CD4-positive, alpha-beta memory T cell (primary cell): ENCODE measurements around the gene ZNF155. TPM values are rescaled to one million over a fixed set of nuclear protein-coding genes. Genes with fewer than 3 reads are reported as not detected.

Experiments used
- CTCF ChIA-PET: fragments of 350-600 bp; sonication (Branson Sonifier 250); formaldehyde crosslinking; loops from one replicate; lab custom pipeline; 2021; ENCODE audit warnings: inconsistent platforms; ENCODE audit not compliant: partially characterized antibody; lab: Charles Lee
- POLR2A ChIA-PET: fragments of 350-600 bp; sonication (Branson Sonifier 250); formaldehyde crosslinking; loops from one replicate; lab custom pipeline; 2021; ENCODE audit not compliant: partially characterized antibody; lab: Charles Lee
- DNase-seq, 5 donors: peaks; one replicate each; pipeline versions ENCODE4 v3.0.0 to v3.0.0-alpha.2; 2020 to 2022; ENCODE audit warnings: mixed read lengths in 1 of 5
- H3K27ac ChIP-seq: one replicate; pipeline ENCODE4 v1.7.0; 2013; ENCODE audit warnings: low read depth, low read length
- H3K27me3 ChIP-seq: 2 replicates; pipeline ENCODE4 v1.7.0; 2013; ENCODE audit warnings: mild to moderate bottlenecking, low read length, moderate library complexity; ENCODE audit not compliant: insufficient read depth
- H3K36me3 ChIP-seq: 2 replicates; pipeline ENCODE4 v1.7.0; 2013; ENCODE audit warnings: mild to moderate bottlenecking, low read length, moderate library complexity; ENCODE audit not compliant: insufficient read depth
- H3K4me1 ChIP-seq: 2 replicates; pipeline ENCODE4 v1.7.0; 2013; ENCODE audit warnings: mild to moderate bottlenecking, low read length, moderate library complexity; ENCODE audit not compliant: insufficient read depth
- H3K4me3 ChIP-seq, 2 donors: one replicate each; pipeline ENCODE4 v1.7.0; 2013; ENCODE audit warnings: low read length in 2 of 2, mild to moderate bottlenecking in 1 of 2
- H3K9me3 ChIP-seq, 2 donors: one replicate each; pipeline ENCODE4 v1.7.0; 2013; ENCODE audit warnings: low read length in 2 of 2, control low read depth in 1 of 2; ENCODE audit not compliant: control insufficient read depth in 1 of 2
- H3K27ac Mint-ChIP-seq, 7 donors: one replicate each; pipeline ENCODE4 v1.8.0; 2020 to 2021; ENCODE audit warnings: mixed read lengths in 7 of 7, mild to moderate bottlenecking in 6 of 7, inconsistent platforms in 3 of 7, moderate library complexity in 3 of 7
- H3K27me3 Mint-ChIP-seq, 2 donors: one replicate each; pipeline ENCODE4 v1.8.0; 2020 to 2021; ENCODE audit warnings: mixed read lengths in 2 of 2
- H3K36me3 Mint-ChIP-seq, 2 donors: one replicate each; pipeline ENCODE4 v1.8.0; 2020 to 2021; ENCODE audit warnings: mixed read lengths in 2 of 2, inconsistent platforms in 1 of 2, mild to moderate bottlenecking in 1 of 2
- H3K4me1 Mint-ChIP-seq, 4 donors: one replicate each; pipeline ENCODE4 v1.8.0; 2020 to 2021; ENCODE audit warnings: mixed read lengths in 4 of 4, mild to moderate bottlenecking in 1 of 4
- H3K4me3 Mint-ChIP-seq, 8 donors: one replicate each; pipeline ENCODE4 v1.8.0; 2020 to 2021; ENCODE audit warnings: mixed read lengths in 8 of 8, mild to moderate bottlenecking in 7 of 8, moderate library complexity in 6 of 8, inconsistent platforms in 3 of 8
- H3K9me3 Mint-ChIP-seq, 8 donors: one replicate each; pipeline ENCODE4 v1.8.0; 2020 to 2021; ENCODE audit warnings: mixed read lengths in 8 of 8, mild to moderate bottlenecking in 5 of 8, inconsistent platforms in 3 of 8, moderate library complexity in 1 of 8
- intact Hi-C: fragments of 100-400 bp; cut with micrococcal nuclease; formaldehyde crosslinking; loops from one replicate; pipeline ENCODE4 v1.15.1; 2023
- polyA plus RNA-seq, 2 donors: library from polyadenylated mRNA; unstranded; fragments of 300-500 nt; fragmentation: Illumina TruSeq; gene quantifications; one replicate each; pipeline ENCODE4 v1.2.3, GENCODE V29; 2021
- total RNA-seq, 2 experiments: library from RNA; stranded (reverse); gene quantifications; one replicate each; pipeline ENCODE4 v1.2.3, GENCODE V29; 2021

Gene ZNF155
- total and polyA plus RNA-seq, 4 experiments from 2014 or later: 2.4 to 14.1 (median 8.6) TPM

DNA sequence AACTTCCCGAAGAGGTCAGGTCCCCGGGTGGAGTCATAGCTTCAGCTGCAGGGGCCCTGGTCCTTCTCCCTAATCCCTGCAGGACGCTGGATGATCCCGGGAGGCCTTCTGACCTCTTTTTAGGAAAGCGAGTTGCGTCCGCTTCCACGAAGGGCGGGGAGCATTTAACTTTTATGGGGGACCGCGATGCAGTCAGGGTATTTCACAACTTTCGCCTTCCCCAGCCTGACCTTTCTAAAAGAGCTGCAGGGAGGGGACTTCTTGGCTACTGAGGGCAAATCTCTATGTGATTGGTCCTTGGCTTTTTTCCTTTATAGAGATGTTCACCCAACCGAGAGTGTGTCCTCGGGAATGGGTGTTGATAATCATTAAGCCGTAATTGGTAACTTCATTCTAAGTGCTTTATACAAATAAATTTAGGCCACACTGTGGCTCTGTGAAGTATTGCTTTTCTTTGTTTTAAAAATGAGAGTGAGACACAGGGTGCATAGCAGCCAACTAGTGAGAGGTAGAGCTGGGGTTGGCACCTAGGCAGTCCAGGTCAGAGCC, 19.5 kb downstream of the ZNF155 start:
- CTCF ChIA-PET: interaction anchor here (0.9 to 1.0 kb wide), 2 partner anchors 47 to 69 kb away, joined by 3 read pairs; no protein-coding TSS in a partner anchor

GRCh38 chr19:44005973-44006372, 22.0 kb downstream of the ZNF155 start:
- Mint-ChIP-seq H3K4me1 (peaks cover 22 to 30% (median 23%) of the 10 kb centered on the region in 4 donors), H3K27me3 (no peaks in the 10 kb centered on the region), H3K4me3 (no peak overlapping the region), H3K27ac (no peak overlapping the region), H3K9me3 (peaks cover 15 to 58% (median 52%) of the 10 kb centered on the region in 8 donors), H3K36me3 (peaks cover 60 to 68% of the 10 kb centered on the region in 2 donors)
- CTCF ChIA-PET: no interaction called here
- H3K27me3 ChIP-seq: no peaks in the 10 kb centered on the region
- peaks cover 16% of the 10 kb centered on the region for H3K4me1 ChIP-seq
- H3K36me3 ChIP-seq: peaks cover 36% of the 10 kb centered on the region
- intact Hi-C loops: no loop called here
- no peak overlapping the region for H3K27ac ChIP-seq
- peaks cover 7 to 27% of the 10 kb centered on the region in 2 donors for H3K9me3 ChIP-seq
- POLR2A ChIA-PET: no interaction called here
- no peak for DNase-seq
- no peak overlapping the region for H3K4me3 ChIP-seq

More for the DNA sequence above, 19.5 kb downstream of the ZNF155 start:
- H3K4me3 Mint-ChIP-seq: peak overlapping the region; percentile 98 to 100 (median 99)
- peaks cover 15 to 44% (median 33%) of the 10 kb centered on the region in 8 donors for H3K9me3 Mint-ChIP-seq
- peaks cover 0 to 6% of the 10 kb centered on the region in 2 donors for H3K9me3 ChIP-seq
- peaks cover 16% of the 10 kb centered on the region for H3K4me1 ChIP-seq
- peaks cover 39 to 46% of the 10 kb centered on the region in 2 donors for H3K36me3 Mint-ChIP-seq
- peak overlapping the region; percentile 66 to 75 for H3K4me3 ChIP-seq
- no peaks in the 10 kb centered on the region for H3K27me3 Mint-ChIP-seq
- peaks cover 22 to 30% (median 23%) of the 10 kb centered on the region in 4 donors for H3K4me1 Mint-ChIP-seq
- intact Hi-C loops: loop anchor here (2.0 kb wide), 2 partner anchors 69 to 91 kb away; partner anchors contain the start of genes ZNF224 and ZNF284
- peak overlapping the region; percentile 58 for H3K27ac ChIP-seq
- peaks cover 13% of the 10 kb centered on the region for H3K36me3 ChIP-seq
- POLR2A ChIA-PET: interaction anchor here (0.7 to 1.8 kb wide), 7 partner anchors 15 to 497 kb away, joined by 3 to 8 read pairs (median 5); partner anchors contain the start of genes ZNF180, ZNF222, ZNF224 and ZNF226
- no peak for DNase-seq
- H3K27me3 ChIP-seq: no peaks in the 10 kb centered on the region
- H3K27ac Mint-ChIP-seq: peak overlapping the region; percentile 79 to 98 (median 97)

GRCh38 chr19:44007473-44007872, 23.5 kb downstream of the ZNF155 start:
- intact Hi-C loops: no loop called here
- Histone ChIP-seq H3K9me3 (peaks cover 16 to 38% of the 10 kb centered on the region in 2 donors), H3K4me1 (peaks cover 9% of the 10 kb centered on the region), H3K36me3 (peaks cover 37% of the 10 kb centered on the region), H3K27ac (no peak overlapping the region), H3K27me3 (no peaks in the 10 kb centered on the region), H3K4me3 (no peak overlapping the region)
- DNase-seq: no peak
- Mint-ChIP-seq H3K27ac (no peak overlapping the region), H3K9me3 (peaks cover 15 to 72% (median 62%) of the 10 kb centered on the region in 8 donors), H3K27me3 (no peaks in the 10 kb centered on the region), H3K36me3 (peaks cover 74% of the 10 kb centered on the region in 2 donors), H3K4me1 (peaks cover 16 to 21% (median 16%) of the 10 kb centered on the region in 4 donors), H3K4me3 (no peak overlapping the region)
- ChIA-PET CTCF (no interaction called here), POLR2A (no interaction called here)

DNA sequence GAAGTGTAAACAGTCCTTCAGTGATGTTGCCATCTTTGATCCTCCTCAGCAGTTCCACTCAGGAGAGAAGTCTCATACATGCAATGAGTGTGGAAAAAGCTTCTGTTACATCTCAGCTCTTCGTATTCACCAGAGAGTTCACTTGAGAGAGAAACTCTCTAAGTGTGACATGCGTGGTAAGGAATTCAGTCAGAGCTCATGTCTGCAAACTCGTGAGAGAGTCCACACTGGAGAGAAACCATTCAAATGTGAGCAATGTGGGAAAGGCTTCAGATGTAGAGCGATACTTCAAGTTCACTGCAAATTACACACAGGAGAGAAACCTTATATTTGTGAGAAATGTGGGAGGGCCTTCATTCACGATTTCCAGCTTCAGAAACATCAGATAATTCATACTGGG, 26.5 kb downstream of the ZNF155 start:
- ChIA-PET CTCF (no interaction called here), POLR2A (no interaction called here)
- Histone ChIP-seq H3K4me1 (no peaks in the 10 kb centered on the region), H3K9me3 (peaks cover 19 to 46% of the 10 kb centered on the region in 2 donors), H3K27ac (no peak overlapping the region), H3K4me3 (no peak overlapping the region), H3K27me3 (no peaks in the 10 kb centered on the region), H3K36me3 (peaks cover 37% of the 10 kb centered on the region)
- intact Hi-C loops: no loop called here
- no peak for DNase-seq
- H3K27me3 Mint-ChIP-seq: no peaks in the 10 kb centered on the region
- H3K27ac Mint-ChIP-seq: no peak overlapping the region
- H3K9me3 Mint-ChIP-seq: peaks cover 19 to 95% (median 91%) of the 10 kb centered on the region in 8 donors
- peaks cover 81 to 82% of the 10 kb centered on the region in 2 donors for H3K36me3 Mint-ChIP-seq
- peaks cover 0 to 10% (median 6%) of the 10 kb centered on the region in 4 donors for H3K4me1 Mint-ChIP-seq
- H3K4me3 Mint-ChIP-seq: no peak overlapping the region

DNA sequence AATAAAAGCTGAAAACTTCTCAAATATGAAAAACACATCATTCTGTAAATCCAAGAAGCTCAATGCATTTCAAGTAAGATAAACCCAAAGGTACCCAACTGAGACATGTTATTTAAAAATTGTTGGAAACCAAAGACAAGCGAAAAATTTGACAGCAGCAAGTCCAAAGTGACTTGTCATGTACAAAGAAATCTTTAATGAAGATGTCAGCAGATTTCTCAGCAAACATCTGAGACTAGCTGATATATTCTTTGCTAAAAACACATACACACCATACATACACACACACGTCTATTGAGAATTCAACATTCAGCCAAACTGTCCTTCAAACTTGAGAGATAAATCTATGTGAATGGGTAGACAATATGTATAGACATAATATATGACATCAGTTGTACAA, 35.5 kb downstream of the ZNF155 start:
- CTCF ChIA-PET: no interaction called here
- H3K9me3 ChIP-seq: peaks cover 0 to under 1% of the 10 kb centered on the region in 2 donors
- POLR2A ChIA-PET: no interaction called here
- no peak overlapping the region for H3K27ac ChIP-seq
- DNase-seq: no peak
- Mint-ChIP-seq H3K4me3 (no peak overlapping the region), H3K27me3 (peaks cover 19 to 23% of the 10 kb centered on the region in 2 donors), H3K27ac (no peak overlapping the region), H3K4me1 (peaks cover 0 to under 1% (median 0%) of the 10 kb centered on the region in 4 donors), H3K9me3 (peaks cover 5 to 65% (median 61%) of the 10 kb centered on the region in 8 donors), H3K36me3 (peaks cover 16 to 29% of the 10 kb centered on the region in 2 donors)
- intact Hi-C loops: no loop called here
- no peaks in the 10 kb centered on the region for H3K27me3 ChIP-seq
- H3K4me3 ChIP-seq: no peak overlapping the region
- H3K4me1 ChIP-seq: peaks cover under 1% of the 10 kb centered on the region
- H3K36me3 ChIP-seq: no peaks in the 10 kb centered on the region

- Histone ChIP-seq H3K27me3 (no peaks in the 10 kb centered on the region), H3K27ac (no peak overlapping the region), H3K9me3 (no peaks in the 10 kb centered on the region), H3K36me3 (no peaks in the 10 kb centered on the region), H3K4me3 (no peak overlapping the region), H3K4me1 (peaks cover 15% of the 10 kb centered on the region)
- Mint-ChIP-seq H3K27ac (no peak overlapping the region), H3K4me3 (no peak overlapping the region), H3K36me3 (peaks cover 20 to 33% of the 10 kb centered on the region in 2 donors), H3K4me1 (peaks cover 14 to 18% (median 16%) of the 10 kb centered on the region in 4 donors), H3K27me3 (peaks cover 19 to 23% of the 10 kb centered on the region in 2 donors), H3K9me3 (peaks cover 2 to 59% (median 54%) of the 10 kb centered on the region in 8 donors)
- intact Hi-C loops: loop anchor here (10.0 kb wide), 1 partner anchor 284 kb away; the partner anchor contains the start of gene ZNF235
- ChIA-PET CTCF (no interaction called here), POLR2A (no interaction called here)
- DNase-seq: no peak
These were observed 37.2 kb downstream of the ZNF155 start for GRCh38 chr19:44021221-44021620.

- Histone ChIP-seq H3K36me3 (peaks cover 22% of the 10 kb centered on the region), H3K9me3 (no peaks in the 10 kb centered on the region), H3K27me3 (no peaks in the 10 kb centered on the region), H3K4me3 (peak overlapping the region; percentile 55 to 61), H3K4me1 (peaks cover 15% of the 10 kb centered on the region), H3K27ac (no peak overlapping the region)
- H3K36me3 Mint-ChIP-seq: peaks cover 49 to 55% of the 10 kb centered on the region in 2 donors
- peaks cover 17 to 31% (median 22%) of the 10 kb centered on the region in 4 donors for H3K4me1 Mint-ChIP-seq
- H3K27ac Mint-ChIP-seq: peak overlapping the region; percentile 48 to 96 (median 95)
- CTCF ChIA-PET: interaction anchor here (0.9 to 1.2 kb wide), 2 partner anchors 26 to 71 kb away, joined by 3 read pairs; no protein-coding TSS in a partner anchor
- H3K4me3 Mint-ChIP-seq: peak overlapping the region; percentile 90 to 100 (median 98)
- peaks cover 11 to 57% (median 49%) of the 10 kb centered on the region in 8 donors for H3K9me3 Mint-ChIP-seq
- H3K27me3 Mint-ChIP-seq: peaks cover 7 to 10% of the 10 kb centered on the region in 2 donors
- no peak for DNase-seq
- intact Hi-C loops: loop anchor here (1.0 to 10.0 kb wide), 2 partner anchors 23 to 280 kb away; partner anchors contain the start of genes ZNF230 and ZNF235
- POLR2A ChIA-PET: interaction anchor here (0.9 to 2.1 kb wide), 5 partner anchors 22 to 90 kb away, joined by 3 to 7 read pairs (median 5); partner anchors contain the start of genes ZNF221, ZNF230 and ZNF45
These were observed 40.9 kb downstream of the ZNF155 start for GRCh38 chr19:44024900-44025216.
